Medulla oblongata (tissue), 1 donor: Measurements from ENCODE around the gene CRMP1.
"Not testable (repeated sequence)": the region's sequence is repeated elsewhere in the genome, so short reads cannot be mapped to it uniquely, and the experiment has no call there.

Source experiments
- DNase-seq: peaks from one replicate; pipeline ENCODE4 v3.0.0-alpha.2; 2015; ENCODE audit errors: extremely low spot score

Gene CRMP1

GRCh38 chr4:5856362-5856761 is 36.5 kb downstream of the CRMP1 start:
- DNase-seq, result not testable (repeated sequence)

DNA sequence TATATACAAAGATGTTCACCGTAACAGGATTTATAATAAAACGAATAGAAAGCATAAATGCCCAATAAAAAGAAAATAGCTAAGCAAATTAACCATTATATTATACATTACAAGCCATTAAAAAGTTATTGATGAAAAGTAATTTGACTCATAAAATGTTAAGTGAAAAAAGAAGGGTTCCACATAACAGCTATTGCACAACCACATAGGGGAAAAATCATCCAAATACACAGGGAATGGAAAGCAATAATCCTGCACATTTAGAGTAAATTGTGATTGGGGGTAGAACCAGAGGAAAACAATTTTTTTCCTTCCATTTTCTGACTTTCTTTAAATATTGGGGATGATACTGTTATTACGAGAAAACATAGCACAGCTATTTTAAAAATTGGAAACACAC is 38.0 kb downstream of the CRMP1 start:
- DNase-seq, result no peak

DNA sequence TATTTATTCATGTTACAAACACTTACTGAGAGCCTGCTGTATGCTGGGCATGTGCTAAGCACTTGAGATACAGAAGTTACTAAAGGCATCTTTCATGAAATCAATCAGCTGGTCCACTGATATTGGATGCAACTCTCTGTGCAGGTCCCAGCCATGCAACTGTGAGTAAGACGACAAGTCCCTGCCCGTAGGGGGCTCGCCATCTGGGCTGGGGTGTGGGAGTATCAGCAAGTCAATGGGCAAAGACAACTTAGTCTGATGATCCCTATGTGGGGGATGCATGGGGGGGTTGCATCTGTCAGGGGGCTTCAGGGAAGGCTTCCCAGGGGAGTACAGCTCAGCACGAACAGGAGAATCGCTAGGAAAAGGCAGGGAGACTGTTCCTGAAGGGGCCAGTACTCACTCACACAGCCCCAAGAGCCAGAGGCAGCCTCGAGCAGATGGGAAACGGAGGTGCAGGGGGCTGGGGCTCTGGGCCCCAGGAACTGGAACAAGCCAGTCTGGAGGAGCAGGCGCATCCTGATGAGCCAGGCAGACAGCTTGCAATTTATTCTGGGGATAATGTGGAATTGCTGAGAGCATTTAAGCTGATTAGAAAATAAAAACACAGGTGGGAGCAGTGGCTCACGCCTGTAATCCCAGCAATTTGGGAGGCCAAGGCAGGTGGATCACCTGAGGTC is 40.2 kb downstream of the CRMP1 start:
- DNase-seq, result no peak

GRCh38 chr4:5851637-5852301 is 41.1 kb downstream of the CRMP1 start:
- no peak for DNase-seq

GRCh38 chr4:5845035-5845905 is 47.6 kb downstream of the CRMP1 start:
- DNase-seq, result no peak

GRCh38 chr4:5843573-5844530 is 49.0 kb downstream of the CRMP1 start:
- DNase-seq, result no peak

GRCh38 chr4:5842456-5842855 is 50.4 kb downstream of the CRMP1 start:
- DNase-seq, result no peak

GRCh38 chr4:5839751-5840674 is 52.9 kb downstream of the CRMP1 start:
- peak; percentile 19 for DNase-seq

DNA sequence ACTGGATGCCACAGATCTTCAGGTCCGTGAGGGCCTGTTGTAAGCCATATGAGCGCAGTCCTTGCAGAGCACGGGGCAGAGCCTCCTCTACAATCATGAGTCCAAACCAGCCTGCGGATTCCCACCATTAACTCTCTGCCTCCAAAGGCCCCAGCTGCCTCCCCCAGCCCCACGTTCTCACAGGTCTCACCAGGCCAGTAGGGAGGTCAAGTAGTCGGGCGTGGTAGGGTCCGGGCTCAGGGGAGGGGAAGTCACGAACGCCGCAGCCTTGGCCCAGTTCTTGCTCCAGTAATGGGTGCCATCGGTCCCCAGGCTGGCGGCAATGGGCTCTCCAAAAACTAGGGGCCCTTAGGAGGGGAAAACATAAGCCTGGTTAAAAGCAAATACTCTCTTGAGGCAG is 53.6 kb downstream of the CRMP1 start:
- DNase-seq, result no peak

DNA sequence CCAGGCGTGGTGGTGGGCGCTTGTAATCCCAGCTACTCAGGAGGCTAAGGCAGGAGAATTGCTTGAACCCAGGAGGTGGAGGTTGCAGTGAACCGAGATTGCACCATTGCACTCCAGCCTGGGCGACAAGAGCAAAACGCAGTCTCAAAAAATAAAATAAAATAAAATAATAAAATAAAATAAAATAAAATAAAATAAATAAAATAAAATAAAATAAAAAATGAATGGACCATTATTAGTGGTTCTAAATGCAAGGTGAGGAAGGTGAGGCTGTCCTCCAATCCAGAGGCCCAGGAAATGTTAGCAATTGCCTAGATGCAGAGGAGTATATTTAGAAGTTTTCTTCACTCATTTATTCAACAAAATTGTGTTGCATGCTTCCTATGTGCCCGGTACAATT is 55.4 kb downstream of the CRMP1 start:
- not testable (repeated sequence) for DNase-seq

- no peak for DNase-seq
Measured at GRCh38 chr4:5836943-5837342, 55.9 kb downstream of the CRMP1 start.

GRCh38 chr4:5828005-5828391 is 64.9 kb downstream of the CRMP1 start:
- DNase-seq, result no peak

- DNase-seq, result no peak
Measured at GRCh38 chr4:5827108-5828004, 65.5 kb downstream of the CRMP1 start.

GRCh38 chr4:5826437-5827107 is 66.3 kb downstream of the CRMP1 start:
- DNase-seq, result no peak

GRCh38 chr4:5825321-5826041 is 67.4 kb downstream of the CRMP1 start:
- no peak for DNase-seq

DNA sequence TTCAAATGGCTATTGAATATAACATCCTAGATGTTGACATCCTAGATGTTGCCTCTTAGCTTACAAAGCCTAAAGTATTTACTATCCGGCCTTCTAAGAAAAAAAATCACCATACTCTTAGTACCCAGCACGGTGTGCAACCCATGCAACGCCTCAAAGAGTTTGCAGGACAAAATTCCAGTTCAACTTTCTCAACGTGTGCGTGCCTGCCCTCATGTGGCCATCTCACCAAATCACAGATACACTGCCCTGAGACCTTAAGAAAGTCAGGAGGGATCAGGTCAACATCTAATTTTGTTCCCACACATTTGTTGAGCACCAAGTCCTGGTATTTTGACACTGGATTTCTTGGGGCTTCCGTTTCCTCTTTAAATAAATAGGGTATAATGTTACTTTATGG is 68.3 kb downstream of the CRMP1 start:
- DNase-seq, result no peak

GRCh38 chr4:5824227-5824626 is 68.7 kb downstream of the CRMP1 start:
- DNase-seq, result no peak

- DNase-seq, result no peak
Measured at GRCh38 chr4:5823542-5824211, 69.2 kb downstream of the CRMP1 start.
